Measurements from ENCODE around the gene ITGA3. TPM values are rescaled to one million over a fixed set of nuclear protein-coding genes. Genes with fewer than 3 reads are reported as not detected.

Gene ITGA3
- total and polyA plus RNA-seq, 5 experiments from 2014 or later = 0.40 to 8.5 (median 1.5) TPM

DNA sequence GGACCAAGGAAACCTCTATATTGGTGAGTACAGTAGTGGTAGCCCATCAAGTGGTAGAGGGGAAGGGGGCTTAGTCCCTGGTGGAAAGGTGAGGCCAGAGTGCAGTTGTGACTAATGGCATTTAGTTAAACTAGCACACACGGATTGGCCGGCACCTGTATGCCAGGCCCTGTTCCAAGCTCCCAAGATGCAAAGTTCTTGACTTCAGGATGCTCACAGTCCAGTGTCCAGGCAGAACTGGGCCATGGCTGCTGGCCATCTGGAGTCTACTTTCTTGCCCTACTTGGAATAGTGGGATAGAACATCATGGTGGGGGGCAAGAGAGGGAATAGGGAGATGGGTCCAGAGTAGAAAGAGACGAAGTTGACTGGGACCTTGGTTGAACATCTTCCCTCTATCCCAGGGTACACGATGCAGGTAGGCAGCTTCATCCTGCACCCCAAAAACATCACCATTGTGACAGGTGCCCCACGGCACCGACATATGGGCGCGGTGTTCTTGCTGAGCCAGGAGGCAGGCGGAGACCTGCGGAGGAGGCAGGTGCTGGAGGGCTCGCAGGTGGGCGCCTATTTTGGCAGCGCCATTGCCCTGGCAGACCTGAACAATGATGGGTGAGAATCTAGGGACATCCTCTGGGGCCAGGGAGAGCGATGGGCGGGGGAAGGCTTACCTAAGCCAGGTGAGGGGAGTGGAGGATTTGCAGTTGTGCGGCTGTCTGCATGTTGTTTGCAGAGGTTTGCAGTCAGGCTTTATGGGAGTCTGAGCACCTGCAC, 15.2 kb downstream of the ITGA3 start:
- no peak overlapping the region for H3K27ac Mint-ChIP-seq
- peaks cover 0 to 10% (median 8%) of the 10 kb centered on the region in 3 donors for H3K36me3 Mint-ChIP-seq
- no peak for ATAC-seq
- no peak overlapping the region for H3K4me3 Mint-ChIP-seq
- peaks cover 0 to 8% (median 0%) of the 10 kb centered on the region in 9 donors for H3K9me3 Mint-ChIP-seq
- POLR2A ChIA-PET = no interaction called here
- no peaks in the 10 kb centered on the region for H3K27me3 Mint-ChIP-seq
- DNase-seq = no peak
- H3K4me1 Mint-ChIP-seq = peaks cover 0 to 5% (median 0%) of the 10 kb centered on the region in 4 donors

DNA sequence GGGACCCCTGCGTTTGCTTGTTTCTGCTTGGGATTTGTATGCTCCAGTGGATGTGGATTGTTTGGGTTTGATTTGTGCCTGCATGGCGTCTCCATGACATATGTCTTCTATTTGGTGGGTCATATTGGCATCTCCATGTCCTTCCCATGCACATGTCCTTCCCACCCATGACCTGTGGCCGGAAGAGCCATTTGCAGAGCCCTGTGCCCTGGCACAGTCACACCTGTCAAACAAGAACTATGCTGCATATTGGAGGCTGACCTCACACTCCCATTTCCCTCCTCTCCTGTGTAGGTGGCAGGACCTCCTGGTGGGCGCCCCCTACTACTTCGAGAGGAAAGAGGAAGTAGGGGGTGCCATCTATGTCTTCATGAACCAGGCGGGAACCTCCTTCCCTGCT, 15.8 kb downstream of the ITGA3 start:
- Mint-ChIP-seq H3K27me3 (no peaks in the 10 kb centered on the region), H3K27ac (no peak overlapping the region), H3K4me1 (peaks cover 0 to 5% (median 0%) of the 10 kb centered on the region in 4 donors), H3K4me3 (no peak overlapping the region), H3K36me3 (peaks cover 0 to 10% (median 8%) of the 10 kb centered on the region in 3 donors), H3K9me3 (peaks cover 0 to 8% (median 0%) of the 10 kb centered on the region in 9 donors)
- no peak for DNase-seq
- ATAC-seq = no peak
- POLR2A ChIA-PET = no interaction called here

DNA sequence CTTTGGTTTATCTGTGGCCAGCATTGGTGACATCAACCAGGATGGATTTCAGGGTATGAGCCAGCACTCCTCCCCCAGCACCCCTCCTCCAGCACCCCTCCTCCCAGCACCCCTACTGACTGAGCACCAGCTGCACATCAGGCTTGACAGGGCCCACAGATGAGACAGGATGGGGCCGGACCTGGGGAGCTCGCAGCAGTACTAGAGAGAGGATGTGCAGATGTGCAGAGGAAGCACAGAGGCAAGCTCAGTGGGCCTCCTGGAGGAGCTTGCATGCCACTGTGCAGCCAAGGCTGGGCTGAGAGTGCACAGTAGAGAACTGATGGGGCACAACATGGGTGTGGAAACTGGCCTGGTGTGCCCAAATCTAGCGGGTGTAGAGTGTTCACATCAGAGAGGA, 16.2 kb downstream of the ITGA3 start:
- ATAC-seq (no peak), DNase-seq (no peak)
- peaks cover 0 to 8% (median 0%) of the 10 kb centered on the region in 9 donors for H3K9me3 Mint-ChIP-seq
- POLR2A ChIA-PET = no interaction called here
- peaks cover 0 to 10% (median 8%) of the 10 kb centered on the region in 3 donors for H3K36me3 Mint-ChIP-seq
- H3K27me3 Mint-ChIP-seq = no peaks in the 10 kb centered on the region
- H3K4me3 Mint-ChIP-seq = no peak overlapping the region
- no peak overlapping the region for H3K27ac Mint-ChIP-seq
- H3K4me1 Mint-ChIP-seq = peaks cover 0 to 5% (median 0%) of the 10 kb centered on the region in 4 donors

DNA sequence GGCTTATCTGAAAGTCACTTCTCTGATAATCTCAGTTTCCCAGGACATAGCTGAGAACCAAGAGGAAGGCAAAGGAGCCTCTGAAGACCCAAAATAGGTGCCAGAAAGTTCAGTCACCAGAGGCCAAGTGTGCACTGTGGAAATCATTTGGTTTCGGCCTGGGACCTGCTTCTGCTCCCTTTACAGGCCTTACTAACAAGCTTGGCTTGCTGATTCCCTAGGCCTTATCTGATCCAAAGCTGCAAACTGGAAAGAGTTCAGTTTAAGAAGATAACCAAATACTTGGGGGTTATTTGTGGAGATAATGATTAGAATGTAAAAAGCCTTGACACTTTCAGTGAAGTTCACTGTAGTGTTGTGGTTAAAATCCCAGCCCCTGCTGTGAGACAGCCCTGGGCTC, 17.0 kb downstream of the ITGA3 start:
- Mint-ChIP-seq H3K9me3 (peaks cover 0 to 8% (median 0%) of the 10 kb centered on the region in 9 donors), H3K27ac (no peak overlapping the region)
- POLR2A ChIA-PET = no interaction called here

DNA sequence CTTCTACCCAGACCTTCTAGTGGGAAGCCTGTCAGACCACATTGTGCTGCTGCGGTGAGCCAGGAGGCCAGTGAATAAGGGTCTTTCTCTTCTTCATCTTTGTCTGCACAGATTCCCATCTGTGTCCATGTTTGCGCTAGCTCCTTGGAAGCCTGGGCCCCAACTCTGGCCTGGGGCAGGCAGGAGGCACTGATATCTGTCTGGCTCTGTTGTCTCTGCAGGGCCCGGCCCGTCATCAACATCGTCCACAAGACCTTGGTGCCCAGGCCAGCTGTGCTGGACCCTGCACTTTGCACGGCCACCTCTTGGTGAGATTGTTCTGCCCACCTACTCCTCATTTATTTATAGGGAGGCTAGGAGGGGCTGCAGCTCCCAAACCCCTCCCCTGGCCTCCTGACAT, 18.3 kb downstream of the ITGA3 start:
- POLR2A ChIA-PET = no interaction called here
- peaks cover 0 to 7% (median 0%) of the 10 kb centered on the region in 4 donors for H3K4me1 Mint-ChIP-seq

More for the DNA sequence above, 17.0 kb downstream of the ITGA3 start:
- Mint-ChIP-seq H3K4me3 (no peak overlapping the region), H3K4me1 (peaks cover 0 to 5% (median 0%) of the 10 kb centered on the region in 4 donors), H3K27me3 (no peaks in the 10 kb centered on the region), H3K36me3 (peaks cover 0 to 10% (median 7%) of the 10 kb centered on the region in 3 donors)
- ATAC-seq = no peak
- DNase-seq = no peak

DNA sequence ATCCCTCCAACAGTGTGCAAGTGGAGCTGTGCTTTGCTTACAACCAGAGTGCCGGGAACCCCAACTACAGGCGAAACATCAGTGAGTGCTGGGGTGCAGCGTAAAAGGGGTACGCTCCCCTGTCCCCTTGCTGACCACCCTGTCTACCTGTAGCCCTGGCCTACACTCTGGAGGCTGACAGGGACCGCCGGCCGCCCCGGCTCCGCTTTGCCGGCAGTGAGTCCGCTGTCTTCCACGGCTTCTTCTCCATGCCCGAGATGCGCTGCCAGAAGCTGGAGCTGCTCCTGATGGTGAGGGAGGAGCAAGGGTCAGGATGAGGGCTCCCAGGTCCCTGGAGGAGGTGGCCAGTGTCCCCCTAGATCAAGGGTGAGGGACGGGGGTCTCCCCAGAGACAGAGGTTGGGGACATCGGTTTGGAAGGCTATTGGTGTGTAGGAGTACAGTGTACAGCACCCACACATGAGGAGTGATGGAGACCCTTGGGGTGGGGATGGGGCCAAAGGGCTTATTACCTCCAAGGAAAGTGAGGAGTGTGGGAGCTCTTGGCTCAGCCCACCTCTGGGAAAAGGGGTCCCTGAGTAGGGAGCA, 19.6 kb downstream of the ITGA3 start:
- Mint-ChIP-seq H3K4me3 (no peak overlapping the region), H3K36me3 (peaks cover 0 to 10% (median 6%) of the 10 kb centered on the region in 3 donors), H3K27ac (no peak overlapping the region), H3K27me3 (no peaks in the 10 kb centered on the region), H3K9me3 (peaks cover 0 to 8% (median 0%) of the 10 kb centered on the region in 9 donors), H3K4me1 (peaks cover 0 to 7% (median 0%) of the 10 kb centered on the region in 4 donors)
- ATAC-seq = no peak
- POLR2A ChIA-PET = no interaction called here
- no peak for DNase-seq

More for the DNA sequence above, 18.3 kb downstream of the ITGA3 start:
- Mint-ChIP-seq H3K36me3 (peaks cover 0 to 10% (median 5%) of the 10 kb centered on the region in 3 donors), H3K27me3 (no peaks in the 10 kb centered on the region), H3K9me3 (peaks cover 0 to 8% (median 0%) of the 10 kb centered on the region in 9 donors), H3K4me3 (no peak overlapping the region), H3K27ac (peak overlapping the region in 1 of 10 donors; percentile 12)
- no peak for DNase-seq
- ATAC-seq = no peak

DNA sequence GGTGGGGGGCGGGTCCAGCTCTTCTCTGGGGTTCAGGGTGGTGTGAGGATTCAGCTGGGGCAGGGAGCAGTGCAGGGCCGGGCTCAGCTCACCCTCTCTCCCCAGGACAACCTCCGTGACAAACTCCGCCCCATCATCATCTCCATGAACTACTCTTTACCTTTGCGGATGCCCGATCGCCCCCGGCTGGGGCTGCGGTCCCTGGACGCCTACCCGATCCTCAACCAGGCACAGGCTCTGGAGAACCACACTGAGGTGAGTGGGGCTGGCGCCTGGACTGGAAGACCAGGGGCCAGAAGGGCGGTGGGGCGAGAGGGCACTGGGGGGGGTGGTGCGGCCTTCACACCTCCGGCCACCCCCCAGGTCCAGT, 20.3 kb downstream of the ITGA3 start:
- H3K4me3 Mint-ChIP-seq = no peak overlapping the region
- H3K9me3 Mint-ChIP-seq = peaks cover 0 to 4% (median 0%) of the 10 kb centered on the region in 9 donors
- H3K27ac Mint-ChIP-seq = no peak overlapping the region
- peaks cover 0 to 7% (median 6%) of the 10 kb centered on the region in 3 donors for H3K36me3 Mint-ChIP-seq
- POLR2A ChIA-PET = interaction anchor here (0.6 kb wide), 1 partner anchor 38 kb away, joined by 5 read pairs; no protein-coding TSS in a partner anchor
- DNase-seq = no peak
- no peaks in the 10 kb centered on the region for H3K27me3 Mint-ChIP-seq
- H3K4me1 Mint-ChIP-seq = peaks cover 0 to 5% (median 0%) of the 10 kb centered on the region in 4 donors
- no peak for ATAC-seq

DNA sequence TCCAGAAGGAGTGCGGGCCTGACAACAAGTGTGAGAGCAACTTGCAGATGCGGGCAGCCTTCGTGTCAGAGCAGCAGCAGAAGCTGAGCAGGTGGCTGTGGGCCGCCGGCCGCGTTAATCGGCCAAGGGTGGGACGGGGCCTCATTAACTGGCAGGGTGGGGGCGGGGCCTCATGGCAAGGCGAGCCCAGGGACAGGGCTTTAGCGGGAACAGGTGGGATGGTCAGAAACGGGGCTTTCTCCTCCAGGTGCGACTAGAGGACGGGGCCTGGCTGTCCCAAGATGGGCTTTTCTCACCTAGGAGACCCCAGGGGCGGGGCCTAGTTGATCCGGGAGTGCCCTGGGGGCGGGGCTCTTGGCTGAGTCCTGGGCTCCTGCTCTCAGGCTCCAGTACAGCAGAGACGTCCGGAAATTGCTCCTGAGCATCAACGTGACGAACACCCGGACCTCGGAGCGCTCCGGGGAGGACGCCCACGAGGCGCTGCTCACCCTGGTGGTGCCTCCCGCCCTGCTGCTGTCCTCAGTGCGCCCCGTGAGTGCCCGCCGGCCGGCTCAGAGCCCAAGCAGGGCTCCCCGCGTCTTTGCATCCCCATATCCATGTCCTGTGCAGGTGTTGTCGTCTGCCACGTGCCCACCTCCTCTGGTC, 20.8 kb downstream of the ITGA3 start:
- peaks cover 0 to 4% (median 0%) of the 10 kb centered on the region in 4 donors for H3K4me1 Mint-ChIP-seq
- H3K4me3 Mint-ChIP-seq = no peak overlapping the region
- H3K9me3 Mint-ChIP-seq = no peaks in the 10 kb centered on the region
- H3K27me3 Mint-ChIP-seq = no peaks in the 10 kb centered on the region
- H3K27ac Mint-ChIP-seq = no peak overlapping the region
- DNase-seq (no peak), ATAC-seq (no peak)
- POLR2A ChIA-PET = interaction anchor here (0.5 to 0.6 kb wide), 2 partner anchors 39 to 419 kb away, joined by 4 to 5 read pairs; no protein-coding TSS in a partner anchor
- H3K36me3 Mint-ChIP-seq = peaks cover 0 to 7% (median 4%) of the 10 kb centered on the region in 3 donors

DNA sequence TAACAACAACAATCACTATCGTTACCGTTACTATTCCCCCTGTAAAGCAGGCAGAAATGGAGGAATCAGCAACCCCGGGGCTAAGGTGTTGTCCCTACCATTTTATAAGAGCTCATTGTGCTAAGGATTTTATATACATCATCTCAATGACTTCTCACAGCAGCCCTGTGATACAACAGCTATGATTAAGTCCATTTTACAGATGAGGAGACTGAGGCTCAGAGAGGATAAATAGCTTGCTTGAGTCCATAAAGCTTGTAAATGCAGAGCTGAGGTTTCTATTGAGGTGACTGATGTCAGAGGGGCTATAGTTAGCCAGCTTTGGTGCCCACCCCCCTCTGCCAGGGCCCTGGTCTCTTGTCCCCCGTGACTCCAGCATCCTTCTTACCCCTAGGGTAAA, 22.5 kb downstream of the ITGA3 start:
- Mint-ChIP-seq H3K9me3 (no peaks in the 10 kb centered on the region), H3K27ac (no peak overlapping the region), H3K36me3 (peaks cover 0 to 7% (median 2%) of the 10 kb centered on the region in 3 donors), H3K27me3 (no peaks in the 10 kb centered on the region), H3K4me1 (peaks cover 0 to 2% (median 0%) of the 10 kb centered on the region in 4 donors), H3K4me3 (no peak overlapping the region)
- DNase-seq (no peak), ATAC-seq (no peak)
- POLR2A ChIA-PET = no interaction called here

DNA sequence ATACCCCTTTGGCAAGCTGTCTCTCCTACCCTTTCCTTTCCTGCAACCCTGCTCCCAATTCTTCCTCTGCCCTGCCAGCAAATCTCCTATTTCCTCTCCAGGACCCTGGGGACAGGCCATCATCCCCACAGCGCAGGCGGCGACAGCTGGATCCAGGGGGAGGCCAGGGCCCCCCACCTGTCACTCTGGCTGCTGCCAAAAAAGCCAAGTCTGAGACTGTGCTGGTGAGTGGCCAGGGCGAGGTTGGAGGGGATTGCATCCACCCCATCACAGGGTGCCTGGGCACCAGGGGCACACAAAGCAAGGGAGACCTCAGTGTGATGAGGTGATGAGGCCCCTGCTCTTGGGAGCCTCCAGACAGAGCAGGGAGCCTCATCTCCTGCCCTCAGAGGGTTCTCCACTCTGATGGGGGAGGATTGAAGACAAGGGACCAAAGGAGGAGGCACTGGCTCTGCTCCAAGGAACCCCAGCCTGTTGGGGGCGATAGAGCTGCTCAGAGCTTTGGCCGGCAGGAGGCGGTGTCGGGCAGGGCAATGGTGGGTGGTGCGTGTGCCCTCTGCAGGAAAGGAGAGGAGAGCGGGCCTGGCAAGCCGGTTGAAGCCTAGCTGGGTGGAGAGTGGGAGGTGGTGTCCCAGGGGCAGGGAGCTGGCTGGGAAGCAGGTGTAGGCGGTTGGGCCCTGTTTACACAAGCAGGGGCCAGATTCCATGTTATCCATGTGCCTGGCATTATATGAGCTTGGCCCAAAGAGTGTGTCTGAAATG, 23.6 kb downstream of the ITGA3 start:
- Mint-ChIP-seq H3K9me3 (no peaks in the 10 kb centered on the region), H3K4me1 (peaks cover 0 to 2% (median 0%) of the 10 kb centered on the region in 4 donors), H3K36me3 (peaks cover 0 to 7% (median 2%) of the 10 kb centered on the region in 3 donors), H3K27me3 (no peaks in the 10 kb centered on the region), H3K27ac (peak overlapping the region in 2 of 10 donors; percentile 6 to 85), H3K4me3 (no peak overlapping the region)
- no peak for DNase-seq
- ATAC-seq = no peak
- POLR2A ChIA-PET = interaction anchor here (1.2 kb wide), 1 partner anchor 16 kb away, joined by 3 read pairs; no protein-coding TSS in a partner anchor

DNA sequence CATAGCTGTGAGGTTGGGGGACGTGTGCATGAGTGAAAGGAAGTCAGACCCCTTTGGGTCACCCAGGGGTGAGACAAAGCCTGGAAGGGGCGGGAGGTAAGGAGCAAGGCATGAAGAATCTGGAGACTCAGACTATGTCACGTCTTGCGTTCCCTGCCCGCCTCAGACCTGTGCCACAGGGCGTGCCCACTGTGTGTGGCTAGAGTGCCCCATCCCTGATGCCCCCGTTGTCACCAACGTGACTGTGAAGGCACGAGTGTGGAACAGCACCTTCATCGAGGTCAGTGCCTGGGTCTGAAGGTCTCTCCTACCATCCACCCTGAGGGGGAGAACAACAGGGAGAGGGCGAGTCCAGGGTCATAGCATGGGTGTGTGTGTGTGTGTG, 24.2 kb downstream of the ITGA3 start:
- ATAC-seq (no peak), DNase-seq (no peak)
- Mint-ChIP-seq H3K9me3 (no peaks in the 10 kb centered on the region), H3K36me3 (peaks cover 0 to 7% (median 2%) of the 10 kb centered on the region in 3 donors), H3K4me1 (peaks cover 0 to 2% (median 0%) of the 10 kb centered on the region in 4 donors), H3K27me3 (no peaks in the 10 kb centered on the region), H3K4me3 (no peak overlapping the region), H3K27ac (peak overlapping the region in 1 of 10 donors; percentile 6)
- POLR2A ChIA-PET = interaction anchor here (0.7 to 1.9 kb wide), 3 partner anchors 14 to 266 kb away, joined by 3 to 7 read pairs (median 5); partner anchors contain the start of genes PDK2 and XYLT2

DNA sequence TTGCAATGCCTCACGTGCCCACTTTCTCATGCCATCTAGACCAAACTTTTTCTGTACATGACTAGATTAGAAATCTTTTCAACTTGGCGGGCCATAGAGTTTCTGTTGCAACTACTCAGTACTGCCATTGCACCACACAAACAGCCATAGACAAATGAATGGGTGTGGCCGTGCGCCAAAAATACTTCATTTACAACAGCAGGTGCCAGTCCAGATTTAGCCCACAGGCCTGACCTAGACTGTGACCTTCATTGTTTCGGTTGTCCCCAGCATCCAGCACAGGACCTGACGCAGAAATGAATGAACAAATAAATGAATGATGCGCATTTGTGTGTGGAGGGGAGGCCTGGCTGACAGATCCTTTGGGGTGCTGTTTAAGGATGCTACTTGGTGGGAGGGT, 24.9 kb downstream of the ITGA3 start:
- DNase-seq = no peak
- no peak overlapping the region for H3K4me3 Mint-ChIP-seq
- no peak for ATAC-seq
- peaks cover 0 to 7% (median 2%) of the 10 kb centered on the region in 3 donors for H3K36me3 Mint-ChIP-seq
- POLR2A ChIA-PET = interaction anchor here (0.7 to 1.9 kb wide), 2 partner anchors 13 to 265 kb away, joined by 5 to 7 read pairs; partner anchors contain the start of genes PDK2 and XYLT2
- no peak overlapping the region for H3K27ac Mint-ChIP-seq
- peaks cover 0 to 2% (median 0%) of the 10 kb centered on the region in 4 donors for H3K4me1 Mint-ChIP-seq
- H3K9me3 Mint-ChIP-seq = no peaks in the 10 kb centered on the region
- no peaks in the 10 kb centered on the region for H3K27me3 Mint-ChIP-seq

Data from naive thymus-derived CD8-positive, alpha-beta T cell (primary cell).